Neural progenitor cell (in vitro differentiated cells): ENCODE data around the gene ERICH6. TPM values are rescaled to one million over a fixed set of nuclear protein-coding genes. Genes with fewer than 3 reads are reported as not detected.

Source experiments
- DNase-seq: peaks from one replicate; pipeline ENCODE4 v3.0.0-alpha.2; 2016; ENCODE audit warnings: low spot score
- H2AFZ ChIP-seq: fragments of 200-600 bp; sonication (generic); replicated peaks from 2 replicates; pipeline ENCODE4 v1.6.1; 2016; ENCODE audit warnings: antibody characterized with exemption
- H3F3A ChIP-seq: fragments of 200-600 bp; sonication (generic); 2 replicates; pipeline ENCODE4 v1.6.1; 2016; ENCODE audit warnings: antibody characterized with exemption, low read depth
- H3K27ac ChIP-seq: fragments of 200-600 bp; sonication (generic); 2 replicates; pipeline ENCODE4 v1.5.1; 2016; ENCODE audit warnings: mild to moderate bottlenecking
- H3K27me3 ChIP-seq: fragments of 200-600 bp; sonication (generic); 2 replicates; pipeline ENCODE4 v1.6.1; 2016; ENCODE audit warnings: mild to moderate bottlenecking, moderate library complexity
- H3K36me3 ChIP-seq: fragments of 200-600 bp; sonication (generic); 2 replicates; pipeline ENCODE4 v1.5.1; 2016
- H3K4me1 ChIP-seq: fragments of 200-600 bp; sonication (generic); 2 replicates; pipeline ENCODE4 v1.6.1; 2016; ENCODE audit warnings: mixed run types
- H3K4me2 ChIP-seq: fragments of 200-600 bp; sonication (generic); 2 replicates; pipeline ENCODE4 v1.6.1; 2016
- H3K4me3 ChIP-seq: fragments of 200-600 bp; sonication (generic); 2 replicates; pipeline ENCODE4 v1.5.1; 2016
- H3K79me2 ChIP-seq: fragments of 200-600 bp; sonication (generic); 2 replicates; pipeline ENCODE4 v1.6.1; 2016; ENCODE audit warnings: low read depth
- H3K9ac ChIP-seq: fragments of 200-600 bp; sonication (generic); 2 replicates; pipeline ENCODE4 v1.6.1; 2016
- H3K9me3 ChIP-seq: fragments of 200-600 bp; sonication (generic); 2 replicates; pipeline ENCODE4 v1.5.1; 2016; ENCODE audit warnings: low read depth
- H4K20me1 ChIP-seq: fragments of 200-600 bp; sonication (generic); 2 replicates; pipeline ENCODE4 v1.6.1; 2016; ENCODE audit warnings: low read depth
- H3K27ac Mint-ChIP-seq: 3 replicates; pipeline ENCODE4 v1.8.0; 2021; ENCODE audit warnings: mixed read lengths
- H3K27me3 Mint-ChIP-seq: 2 replicates; pipeline ENCODE4 v1.8.0; 2022; ENCODE audit warnings: low read depth, mild to moderate bottlenecking, inconsistent platforms, moderate library complexity, mixed read lengths; ENCODE audit not compliant: insufficient read depth
- H3K36me3 Mint-ChIP-seq: 3 replicates; pipeline ENCODE4 v1.8.0; 2021; ENCODE audit warnings: mixed read lengths
- H3K4me1 Mint-ChIP-seq: 3 replicates; pipeline ENCODE4 v1.8.0; 2021; ENCODE audit warnings: mixed read lengths
- H3K4me3 Mint-ChIP-seq: 3 replicates; pipeline ENCODE4 v1.8.0; 2021; ENCODE audit warnings: mild to moderate bottlenecking, moderate library complexity, mixed read lengths
- H3K9me3 Mint-ChIP-seq: 3 replicates; pipeline ENCODE4 v1.8.0; 2020; ENCODE audit warnings: mixed read lengths
- CTCF ChIP-seq: fragments of 200-600 bp; sonication (generic); IDR thresholded peaks from 2 replicates; pipeline ENCODE4 v1.5.1; 2017; ENCODE audit warnings: antibody characterized with exemption, mild to moderate bottlenecking
- EZH2 ChIP-seq: fragments of 200-600 bp; sonication (generic); IDR thresholded peaks from 2 replicates; pipeline ENCODE4 v1.6.1; 2017; ENCODE audit warnings: antibody characterized with exemption, mild to moderate bottlenecking, moderate library complexity
- EZH2phosphoT487 ChIP-seq: fragments of 200-600 bp; sonication (generic); IDR thresholded peaks from 2 replicates; pipeline ENCODE4 v1.6.1; 2017; ENCODE audit warnings: antibody characterized with exemption
- total RNA-seq: library from RNA; depleted of rRNA; stranded (reverse); fragments of >200 nt; gene quantifications from 2 replicates; pipeline ENCODE4 v1.2.3, GENCODE V29; 2015; ENCODE audit warnings: low replicate concordance

The ERICH6 gene
- total RNA-seq, 1 donor from 2014 or later, result not detected

GRCh38 chr3:150745832-150746231 lies 42.1 kb upstream of the ERICH6 start:
- Mint-ChIP-seq H3K4me3 (no peak overlapping the region), H3K27me3 (no peaks in the 10 kb centered on the region), H3K27ac (no peak overlapping the region), H3K4me1 (peaks cover 21% of the 10 kb centered on the region), H3K9me3 (no peaks in the 10 kb centered on the region), H3K36me3 (peaks cover 4% of the 10 kb centered on the region)
- H2AFZ ChIP-seq, result no peak overlapping the region
- H3K27ac ChIP-seq, result no peak overlapping the region
- H3K79me2 ChIP-seq, result no peaks in the 10 kb centered on the region
- H3K4me2 ChIP-seq, result no peak overlapping the region
- H3F3A ChIP-seq, result no peaks in the 10 kb centered on the region
- no peak overlapping the region for H3K4me3 ChIP-seq
- peaks cover 11% of the 10 kb centered on the region for H3K4me1 ChIP-seq
- H3K27me3 ChIP-seq, result no peaks in the 10 kb centered on the region
- no peak overlapping the region for H3K9ac ChIP-seq
- no peak for DNase-seq
- H4K20me1 ChIP-seq, result peaks cover 3% of the 10 kb centered on the region
- no peaks in the 10 kb centered on the region for H3K9me3 ChIP-seq
- TF ChIP-seq EZH2, result no peak
- no peak for TF ChIP-seq EZH2phosphoT487
- TF ChIP-seq CTCF, result no peak
- no peaks in the 10 kb centered on the region for H3K36me3 ChIP-seq

GRCh38 chr3:150744919-150745211 lies 41.1 kb upstream of the ERICH6 start:
- no peaks in the 10 kb centered on the region for H3K36me3 ChIP-seq
- H3K4me3 ChIP-seq, result no peak overlapping the region
- no peak overlapping the region for H3K9ac ChIP-seq
- peaks cover 11% of the 10 kb centered on the region for H3K4me1 ChIP-seq
- DNase-seq, result no peak
- no peak overlapping the region for H2AFZ ChIP-seq
- peak overlapping the region; percentile 37 for H3K27ac ChIP-seq
- no peaks in the 10 kb centered on the region for H3K27me3 ChIP-seq
- TF ChIP-seq EZH2 (no peak), EZH2phosphoT487 (no peak), CTCF (no peak)
- Mint-ChIP-seq H3K27ac (peak overlapping the region; percentile 37), H3K36me3 (peaks cover 4% of the 10 kb centered on the region), H3K9me3 (no peaks in the 10 kb centered on the region), H3K4me3 (no peak overlapping the region), H3K4me1 (peaks cover 18% of the 10 kb centered on the region), H3K27me3 (no peaks in the 10 kb centered on the region)
- no peaks in the 10 kb centered on the region for H3K79me2 ChIP-seq
- H3F3A ChIP-seq, result no peaks in the 10 kb centered on the region
- H3K4me2 ChIP-seq, result no peak overlapping the region
- no peaks in the 10 kb centered on the region for H3K9me3 ChIP-seq
- peaks cover 3% of the 10 kb centered on the region for H4K20me1 ChIP-seq

- no peak overlapping the region for H3K4me3 Mint-ChIP-seq
- Histone ChIP-seq H4K20me1 (peaks cover 3% of the 10 kb centered on the region), H3F3A (no peaks in the 10 kb centered on the region), H3K4me2 (peak overlapping the region; percentile 13), H3K79me2 (no peaks in the 10 kb centered on the region), H3K9ac (no peak overlapping the region), H3K4me1 (peaks cover 11% of the 10 kb centered on the region), H3K27me3 (no peaks in the 10 kb centered on the region), H2AFZ (no peak overlapping the region), H3K36me3 (no peaks in the 10 kb centered on the region), H3K9me3 (no peaks in the 10 kb centered on the region), H3K4me3 (no peak overlapping the region), H3K27ac (peak overlapping the region; percentile 37)
- no peaks in the 10 kb centered on the region for H3K27me3 Mint-ChIP-seq
- DNase-seq, result peak; percentile 66
- H3K36me3 Mint-ChIP-seq, result peaks cover 4% of the 10 kb centered on the region
- no peaks in the 10 kb centered on the region for H3K9me3 Mint-ChIP-seq
- peaks cover 18% of the 10 kb centered on the region for H3K4me1 Mint-ChIP-seq
- peak overlapping the region; percentile 48 for H3K27ac Mint-ChIP-seq
- TF ChIP-seq EZH2, result no peak
Measured at GRCh38 chr3:150744041-150744918, 40.6 kb upstream of the ERICH6 start.

GRCh38 chr3:150743508-150743907 lies 39.8 kb upstream of the ERICH6 start:
- Mint-ChIP-seq H3K27me3 (no peaks in the 10 kb centered on the region), H3K4me3 (no peak overlapping the region), H3K4me1 (peaks cover 18% of the 10 kb centered on the region), H3K27ac (no peak overlapping the region), H3K9me3 (no peaks in the 10 kb centered on the region), H3K36me3 (peaks cover 4% of the 10 kb centered on the region)
- no peak overlapping the region for H3K27ac ChIP-seq
- peak overlapping the region; percentile 13 for H3K4me2 ChIP-seq
- no peaks in the 10 kb centered on the region for H3K79me2 ChIP-seq
- H3K36me3 ChIP-seq, result no peaks in the 10 kb centered on the region
- no peak for DNase-seq
- TF ChIP-seq EZH2 (no peak), EZH2phosphoT487 (no peak), CTCF (no peak)
- peaks cover 3% of the 10 kb centered on the region for H4K20me1 ChIP-seq
- no peaks in the 10 kb centered on the region for H3K9me3 ChIP-seq
- no peak overlapping the region for H3K9ac ChIP-seq
- no peaks in the 10 kb centered on the region for H3F3A ChIP-seq
- H3K27me3 ChIP-seq, result no peaks in the 10 kb centered on the region
- H2AFZ ChIP-seq, result no peak overlapping the region
- H3K4me1 ChIP-seq, result peaks cover 11% of the 10 kb centered on the region
- H3K4me3 ChIP-seq, result no peak overlapping the region
